PC-3 (cell line): Measurements from ENCODE around the gene CBFA2T3. TPM values are rescaled to one million over a fixed set of nuclear protein-coding genes. Genes with fewer than 3 reads are reported as not detected.

ENCODE experiments used
- ATAC-seq: fragments of 200-7000 bp; cut with Tn5 transposase; 2 replicates; pipeline ENCODE4 v1.9.1; 2020; ENCODE audit warnings: mild to moderate bottlenecking, moderate library complexity
- BruUV-seq: library from RNA; stranded (reverse); fragments of 400-500 nt; replicated peaks from 2 replicates; lab custom pipeline; 2021; lab: Mats Ljungman, UMichigan
- CTCF ChIA-PET: fragments of 300-600 bp; sonication (Branson Sonifier 250); formaldehyde crosslinking; loops from one replicate; lab custom pipeline; 2022; ENCODE audit warnings: antibody characterized with exemption; lab: Charles Lee
- POLR2A ChIA-PET: fragments of 300-600 bp; sonication (Branson Sonifier 250); formaldehyde crosslinking; loops from one replicate; lab custom pipeline; 2022; ENCODE audit warnings: antibody characterized with exemption; ENCODE audit not compliant: unreplicated experiment; lab: Charles Lee
- DNase-seq: peaks from one replicate; pipeline ENCODE4 v3.0.0-alpha.2; 2015
- H2AFZ ChIP-seq: fragments of 300-600 bp; sonication (generic); 2 replicates; pipeline ENCODE4 v1.6.0; 2016; ENCODE audit warnings: antibody characterized with exemption, low read length
- H3F3A ChIP-seq: fragments of 300-600 bp; sonication (generic); one replicate; pipeline ENCODE4 v1.6.0; 2017; ENCODE audit warnings: antibody characterized with exemption, low read length, control low read depth, mild to moderate bottlenecking; ENCODE audit not compliant: unreplicated experiment
- H3K27ac ChIP-seq: fragments of 300-600 bp; sonication (generic); 2 replicates; pipeline ENCODE4 v1.5.1; 2016; ENCODE audit warnings: mild to moderate bottlenecking, low read length
- H3K27me3 ChIP-seq: fragments of 300-600 bp; sonication (generic); 2 replicates; pipeline ENCODE4 v1.6.1; 2016; ENCODE audit warnings: low read length, mixed read lengths
- H3K36me3 ChIP-seq: fragments of 300-600 bp; sonication (generic); 2 replicates; pipeline ENCODE4 v1.6.1; 2016; ENCODE audit warnings: low read depth, mixed run types, low read length, mixed read lengths
- H3K4me1 ChIP-seq: fragments of 300-600 bp; sonication (generic); 2 replicates; pipeline ENCODE4 v1.5.1; 2016; ENCODE audit warnings: low read length; ENCODE audit not compliant: insufficient read depth
- H3K4me2 ChIP-seq: fragments of 300-600 bp; sonication (generic); 2 replicates; pipeline ENCODE4 v1.6.0; 2016; ENCODE audit warnings: low read length
- H3K4me3 ChIP-seq: fragments of 300-600 bp; sonication (generic); 2 replicates; pipeline ENCODE4 v1.5.1; 2016; ENCODE audit warnings: mild to moderate bottlenecking, low read length, mixed read lengths
- H3K79me2 ChIP-seq: fragments of 300-600 bp; sonication (generic); 2 replicates; pipeline ENCODE4 v1.6.1; 2017; ENCODE audit warnings: low read length, mixed read lengths
- H3K9ac ChIP-seq: fragments of 300-600 bp; sonication (generic); 2 replicates; pipeline ENCODE4 v1.6.0; 2016; ENCODE audit warnings: mild to moderate bottlenecking, low read length
- H3K9me2 ChIP-seq: fragments of 300-600 bp; sonication (generic); replicated peaks from 2 replicates; pipeline ENCODE4 v1.6.1; 2016; ENCODE audit warnings: mixed run types, low read length, mixed read lengths
- H3K9me3 ChIP-seq: fragments of 300-600 bp; sonication (generic); 2 replicates; pipeline ENCODE4 v1.6.1; 2016; ENCODE audit warnings: low read length, mixed read lengths
- H4K20me1 ChIP-seq: fragments of 300-600 bp; sonication (generic); 2 replicates; pipeline ENCODE4 v1.6.1; 2016; ENCODE audit warnings: low read length, mixed read lengths
- EZH2 ChIP-seq: fragments of 300-600 bp; sonication (generic); IDR thresholded peaks from one replicate; pipeline ENCODE4 v1.6.1; 2017; ENCODE audit warnings: antibody characterized with exemption, mild to moderate bottlenecking, low read length; ENCODE audit not compliant: unreplicated experiment
- EZH2phosphoT487 ChIP-seq: fragments of 300-600 bp; sonication (generic); IDR thresholded peaks from 2 replicates; pipeline ENCODE4 v1.6.1; 2018; ENCODE audit warnings: mild to moderate bottlenecking, antibody characterized with exemption, low read length, borderline replicate concordance
- intact Hi-C: fragments of 100-400 bp; cut with micrococcal nuclease; formaldehyde crosslinking; loops from 2 replicates; pipeline ENCODE4 v1.9.0; 2023
- total RNA-seq: library from RNA; depleted of rRNA; stranded (reverse); fragments of >200 nt; gene quantifications from 2 replicates; pipeline ENCODE4 v1.2.3, GENCODE V29; 2014
- TF ChIP-seq, protein P1 (sequence below): fragments of 300-600 bp; sonication (generic); conservative IDR thresholded peaks from 2 replicates; pipeline ENCODE4 v1.5.1; 2017; ENCODE audit warnings: antibody characterized with exemption, low read depth, mild to moderate bottlenecking, low read length

CBFA2T3 gene
- total RNA-seq, 1 experiment from 2014 or later, result not detected

DNA sequence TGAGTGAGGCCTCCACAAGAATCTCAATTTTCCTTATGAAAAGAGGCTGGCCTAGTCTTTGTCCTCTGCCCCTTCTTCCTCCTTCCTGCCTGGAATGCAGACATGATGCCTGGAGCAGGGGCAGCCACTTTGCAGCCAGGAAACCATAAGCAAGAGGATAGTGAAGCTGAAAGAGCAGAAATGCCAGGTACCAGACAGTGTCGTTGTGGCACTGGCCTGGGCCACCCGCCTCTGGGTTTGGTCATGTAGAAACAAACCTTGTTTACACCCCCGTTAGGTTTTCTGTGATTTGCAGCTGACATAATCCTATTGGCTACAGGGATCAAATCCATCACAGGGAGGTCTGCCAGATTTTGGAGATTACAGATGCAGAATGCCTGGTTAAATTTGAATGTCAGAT is 16.5 kb downstream of the CBFA2T3 start:
- TF ChIP-seq EZH2, result no peak
- CTCF ChIA-PET, result no interaction called here
- ATAC-seq, result no peak

GRCh38 chr16:88959022-88959421 is 18.0 kb downstream of the CBFA2T3 start:
- no peak for TF ChIP-seq EZH2
- TF ChIP-seq, protein P1, sequence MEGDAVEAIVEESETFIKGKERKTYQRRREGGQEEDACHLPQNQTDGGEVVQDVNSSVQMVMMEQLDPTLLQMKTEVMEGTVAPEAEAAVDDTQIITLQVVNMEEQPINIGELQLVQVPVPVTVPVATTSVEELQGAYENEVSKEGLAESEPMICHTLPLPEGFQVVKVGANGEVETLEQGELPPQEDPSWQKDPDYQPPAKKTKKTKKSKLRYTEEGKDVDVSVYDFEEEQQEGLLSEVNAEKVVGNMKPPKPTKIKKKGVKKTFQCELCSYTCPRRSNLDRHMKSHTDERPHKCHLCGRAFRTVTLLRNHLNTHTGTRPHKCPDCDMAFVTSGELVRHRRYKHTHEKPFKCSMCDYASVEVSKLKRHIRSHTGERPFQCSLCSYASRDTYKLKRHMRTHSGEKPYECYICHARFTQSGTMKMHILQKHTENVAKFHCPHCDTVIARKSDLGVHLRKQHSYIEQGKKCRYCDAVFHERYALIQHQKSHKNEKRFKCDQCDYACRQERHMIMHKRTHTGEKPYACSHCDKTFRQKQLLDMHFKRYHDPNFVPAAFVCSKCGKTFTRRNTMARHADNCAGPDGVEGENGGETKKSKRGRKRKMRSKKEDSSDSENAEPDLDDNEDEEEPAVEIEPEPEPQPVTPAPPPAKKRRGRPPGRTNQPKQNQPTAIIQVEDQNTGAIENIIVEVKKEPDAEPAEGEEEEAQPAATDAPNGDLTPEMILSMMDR, result no peak
- TF ChIP-seq EZH2phosphoT487, result no peak
- Histone ChIP-seq H3K9me3 (no peaks in the 10 kb centered on the region), H3K9me2 (no peaks in the 10 kb centered on the region), H3K4me3 (no peak overlapping the region), H3K27ac (no peak overlapping the region), H3K36me3 (no peaks in the 10 kb centered on the region), H3K79me2 (no peaks in the 10 kb centered on the region), H3K9ac (no peak overlapping the region), H3K4me2 (no peak overlapping the region), H3F3A (no peaks in the 10 kb centered on the region), H3K4me1 (no peaks in the 10 kb centered on the region), H2AFZ (no peak overlapping the region), H3K27me3 (peaks cover 9% of the 10 kb centered on the region; the same call in 1 of the 2 replicates), H4K20me1 (no peaks in the 10 kb centered on the region)
- no TSS peak for BruUV-seq
- ChIA-PET CTCF (no interaction called here), POLR2A (no interaction called here)
- intact Hi-C loops, result no loop called here
- DNase-seq (no peak), ATAC-seq (no peak)

More for the DNA sequence above, 16.5 kb downstream of the CBFA2T3 start:
- Histone ChIP-seq H2AFZ (no peak overlapping the region), H3K27me3 (peaks cover 9% of the 10 kb centered on the region; the same call in 1 of the 2 replicates), H3K4me2 (no peak overlapping the region), H3K9me3 (no peaks in the 10 kb centered on the region), H3K27ac (no peak overlapping the region), H3K4me3 (no peak overlapping the region), H3K4me1 (no peaks in the 10 kb centered on the region), H3K79me2 (no peaks in the 10 kb centered on the region), H4K20me1 (no peaks in the 10 kb centered on the region), H3K36me3 (no peaks in the 10 kb centered on the region), H3F3A (no peaks in the 10 kb centered on the region), H3K9me2 (no peaks in the 10 kb centered on the region), H3K9ac (no peak overlapping the region)
- POLR2A ChIA-PET, result no interaction called here
- no peak for DNase-seq
- intact Hi-C loops, result no loop called here
- BruUV-seq, result no TSS peak

GRCh38 chr16:88957887-88958577 is 19.0 kb downstream of the CBFA2T3 start:
- no peaks in the 10 kb centered on the region for H4K20me1 ChIP-seq
- H3K4me2 ChIP-seq, result no peak overlapping the region
- H2AFZ ChIP-seq, result no peak overlapping the region
- no peaks in the 10 kb centered on the region for H3K36me3 ChIP-seq
- H3K4me3 ChIP-seq, result no peak overlapping the region
- ChIA-PET CTCF (no interaction called here), POLR2A (no interaction called here)
- no peak for ATAC-seq
- H3K79me2 ChIP-seq, result no peaks in the 10 kb centered on the region
- H3K9me3 ChIP-seq, result no peaks in the 10 kb centered on the region
- no peak overlapping the region for H3K27ac ChIP-seq
- no peaks in the 10 kb centered on the region for H3F3A ChIP-seq
- 0 out of 2 replicates have a peak, but pooled peaks cover 9% of the 10 kb centered on the region for H3K27me3 ChIP-seq
- DNase-seq, result no peak
- no peaks in the 10 kb centered on the region for H3K9me2 ChIP-seq
- intact Hi-C loops, result no loop called here
- H3K9ac ChIP-seq, result no peak overlapping the region
- TF ChIP-seq, protein P1, result no peak
- TF ChIP-seq EZH2 (no peak), EZH2phosphoT487 (no peak)
- BruUV-seq, result no TSS peak
- no peaks in the 10 kb centered on the region for H3K4me1 ChIP-seq
